ENCODE results near the gene NUP210L.
"Not testable (repeated sequence)": the region's sequence is repeated elsewhere in the genome, so short reads cannot be mapped to it uniquely, and the experiment has no call there.

The NUP210L gene

GRCh38 chr1:154012543-154012942, 142.3 kb downstream of the NUP210L start:
- not testable (repeated sequence) for H3K9me3 ChIP-seq (ENCODE audit: control insufficient read depth, low read depth, low read length); H3K4me3 ChIP-seq (ENCODE audit: low read length); H3K36me3 ChIP-seq (ENCODE audit: control insufficient read depth, low read depth, low read length); H3K4me1 ChIP-seq (ENCODE audit: control insufficient read depth, low read depth, low read length); H3K27ac ChIP-seq (ENCODE audit: low read length); H3K9ac ChIP-seq (ENCODE audit: low read length); H3K27me3 ChIP-seq (ENCODE audit: control insufficient read depth, insufficient read depth, low read length)

GRCh38 chr1:154012129-154012528, 142.7 kb downstream of the NUP210L start:
- Histone ChIP-seq H3K27ac (ENCODE audit: low read length) (no peak overlapping the region), H3K27me3 (ENCODE audit: control insufficient read depth, insufficient read depth, low read length) (no peaks in the 10 kb centered on the region), H3K4me3 (ENCODE audit: low read length) (no peak overlapping the region), H3K4me1 (ENCODE audit: control insufficient read depth, low read depth, low read length) (no peaks in the 10 kb centered on the region), H3K9me3 (ENCODE audit: control insufficient read depth, low read depth, low read length) (no peaks in the 10 kb centered on the region), H3K36me3 (ENCODE audit: control insufficient read depth, low read depth, low read length) (no peaks in the 10 kb centered on the region), H3K9ac (ENCODE audit: low read length) (no peak overlapping the region)

GRCh38 chr1:154006136-154006535, 148.7 kb downstream of the NUP210L start:
- Histone ChIP-seq H3K36me3 (ENCODE audit: control insufficient read depth, low read depth, low read length) (no peaks in the 10 kb centered on the region), H3K27me3 (ENCODE audit: control insufficient read depth, insufficient read depth, low read length) (no peaks in the 10 kb centered on the region), H3K4me1 (ENCODE audit: control insufficient read depth, low read depth, low read length) (no peaks in the 10 kb centered on the region), H3K9me3 (ENCODE audit: control insufficient read depth, low read depth, low read length) (no peaks in the 10 kb centered on the region), H3K9ac (ENCODE audit: low read length) (no peak overlapping the region), H3K27ac (ENCODE audit: low read length) (no peak overlapping the region), H3K4me3 (ENCODE audit: low read length) (no peak overlapping the region)

GRCh38 chr1:154000420-154000819, 154.5 kb downstream of the NUP210L start:
- H3K4me3 ChIP-seq (ENCODE audit: low read length): no peak overlapping the region
- no peaks in the 10 kb centered on the region for H3K27me3 ChIP-seq (ENCODE audit: control insufficient read depth, insufficient read depth, low read length)
- H3K27ac ChIP-seq (ENCODE audit: low read length): no peak overlapping the region
- no peaks in the 10 kb centered on the region for H3K9me3 ChIP-seq (ENCODE audit: control insufficient read depth, low read depth, low read length)
- H3K36me3 ChIP-seq (ENCODE audit: control insufficient read depth, low read depth, low read length): peaks cover 2% of the 10 kb centered on the region
- no peak overlapping the region for H3K9ac ChIP-seq (ENCODE audit: low read length)
- no peaks in the 10 kb centered on the region for H3K4me1 ChIP-seq (ENCODE audit: control insufficient read depth, low read depth, low read length)

GRCh38 chr1:153996882-153997281, 158.0 kb downstream of the NUP210L start:
- H3K4me3 ChIP-seq (ENCODE audit: low read length); H3K4me1 ChIP-seq (ENCODE audit: control insufficient read depth, low read depth, low read length); H3K27me3 ChIP-seq (ENCODE audit: control insufficient read depth, insufficient read depth, low read length); H3K9me3 ChIP-seq (ENCODE audit: control insufficient read depth, low read depth, low read length); H3K27ac ChIP-seq (ENCODE audit: low read length); H3K9ac ChIP-seq (ENCODE audit: low read length): not testable (repeated sequence)
- H3K36me3 ChIP-seq (ENCODE audit: control insufficient read depth, low read depth, low read length): peaks cover 24% of the 10 kb centered on the region

GRCh38 chr1:153995640-153996039, 159.2 kb downstream of the NUP210L start:
- H3K4me3 ChIP-seq (ENCODE audit: low read length): no peak overlapping the region
- H3K36me3 ChIP-seq (ENCODE audit: control insufficient read depth, low read depth, low read length): peaks cover 33% of the 10 kb centered on the region
- H3K4me1 ChIP-seq (ENCODE audit: control insufficient read depth, low read depth, low read length): peaks cover 9% of the 10 kb centered on the region
- no peaks in the 10 kb centered on the region for H3K27me3 ChIP-seq (ENCODE audit: control insufficient read depth, insufficient read depth, low read length)
- H3K27ac ChIP-seq (ENCODE audit: low read length): no peak overlapping the region
- no peaks in the 10 kb centered on the region for H3K9me3 ChIP-seq (ENCODE audit: control insufficient read depth, low read depth, low read length)
- no peak overlapping the region for H3K9ac ChIP-seq (ENCODE audit: low read length)

GRCh38 chr1:153995202-153995601, 159.7 kb downstream of the NUP210L start:
- peaks cover 9% of the 10 kb centered on the region for H3K4me1 ChIP-seq (ENCODE audit: control insufficient read depth, low read depth, low read length)
- H3K27me3 ChIP-seq (ENCODE audit: control insufficient read depth, insufficient read depth, low read length): no peaks in the 10 kb centered on the region
- no peak overlapping the region for H3K9ac ChIP-seq (ENCODE audit: low read length)
- H3K9me3 ChIP-seq (ENCODE audit: control insufficient read depth, low read depth, low read length): no peaks in the 10 kb centered on the region
- H3K36me3 ChIP-seq (ENCODE audit: control insufficient read depth, low read depth, low read length): peaks cover 33% of the 10 kb centered on the region
- no peak overlapping the region for H3K4me3 ChIP-seq (ENCODE audit: low read length)
- no peak overlapping the region for H3K27ac ChIP-seq (ENCODE audit: low read length)

- H3K9me3 ChIP-seq (ENCODE audit: control insufficient read depth, low read depth, low read length): no peaks in the 10 kb centered on the region
- H3K4me1 ChIP-seq (ENCODE audit: control insufficient read depth, low read depth, low read length): peaks cover 11% of the 10 kb centered on the region
- H3K9ac ChIP-seq (ENCODE audit: low read length): peak overlapping the region; percentile 92
- H3K36me3 ChIP-seq (ENCODE audit: control insufficient read depth, low read depth, low read length): peaks cover 33% of the 10 kb centered on the region
- H3K27me3 ChIP-seq (ENCODE audit: control insufficient read depth, insufficient read depth, low read length): no peaks in the 10 kb centered on the region
- peak overlapping the region; percentile 85 for H3K4me3 ChIP-seq (ENCODE audit: low read length)
- H3K27ac ChIP-seq (ENCODE audit: low read length): no peak overlapping the region
Observed at GRCh38 chr1:153991806-153992205, 163.1 kb downstream of the NUP210L start.

GRCh38 chr1:153991151-153991630, 163.7 kb downstream of the NUP210L start:
- peaks cover 33% of the 10 kb centered on the region for H3K36me3 ChIP-seq (ENCODE audit: control insufficient read depth, low read depth, low read length)

GRCh38 chr1:153990468-153991150, 164.3 kb downstream of the NUP210L start, which contains the start of gene RPS27:
Gene RPS27, plus strand, starts transcription at chr1:153990762. Its CDS starts 35 bp downstream, at chr1:153990797.
- Histone ChIP-seq H3K36me3 (ENCODE audit: control insufficient read depth, low read depth, low read length) (peaks cover 33% of the 10 kb centered on the region), H3K9me3 (ENCODE audit: control insufficient read depth, low read depth, low read length) (no peaks in the 10 kb centered on the region), H3K4me3 (ENCODE audit: low read length) (peak within 1 kb of the TSS; percentile 85), H3K27ac (ENCODE audit: low read length) (peak within 1 kb of the TSS; percentile 92), H3K27me3 (ENCODE audit: control insufficient read depth, insufficient read depth, low read length) (no peaks in the 10 kb centered on the region), H3K4me1 (ENCODE audit: control insufficient read depth, low read depth, low read length) (peaks cover 16% of the 10 kb centered on the region), H3K9ac (ENCODE audit: low read length) (peak within 1 kb of the TSS; percentile 92)

More at GRCh38 chr1:153991151-153991630, 163.7 kb downstream of the NUP210L start:
- Histone ChIP-seq H3K4me1 (ENCODE audit: control insufficient read depth, low read depth, low read length) (peaks cover 16% of the 10 kb centered on the region), H3K9me3 (ENCODE audit: control insufficient read depth, low read depth, low read length) (no peaks in the 10 kb centered on the region), H3K4me3 (ENCODE audit: low read length) (peak overlapping the region; percentile 85), H3K9ac (ENCODE audit: low read length) (peak overlapping the region; percentile 92), H3K27me3 (ENCODE audit: control insufficient read depth, insufficient read depth, low read length) (no peaks in the 10 kb centered on the region), H3K27ac (ENCODE audit: low read length) (peak overlapping the region; percentile 92)

- Histone ChIP-seq H3K27me3 (ENCODE audit: control insufficient read depth, insufficient read depth, low read length) (no peaks in the 10 kb centered on the region), H3K36me3 (ENCODE audit: control insufficient read depth, low read depth, low read length) (peaks cover 24% of the 10 kb centered on the region), H3K9ac (ENCODE audit: low read length) (no peak overlapping the region), H3K4me3 (ENCODE audit: low read length) (no peak overlapping the region), H3K27ac (ENCODE audit: low read length) (no peak overlapping the region), H3K9me3 (ENCODE audit: control insufficient read depth, low read depth, low read length) (no peaks in the 10 kb centered on the region), H3K4me1 (ENCODE audit: control insufficient read depth, low read depth, low read length) (peaks cover 26% of the 10 kb centered on the region)
Observed at GRCh38 chr1:153987621-153988020, 167.3 kb downstream of the NUP210L start.
